Smooth muscle cell (in vitro differentiated cells): Measurements from ENCODE around the gene NUP93. TPM values are rescaled to one million over a fixed set of nuclear protein-coding genes. Genes with fewer than 3 reads are reported as not detected.

Experiments used
- DNase-seq: peaks from one replicate; lab custom pipeline; 2025; ENCODE audit not compliant: unreplicated experiment; lab: John Stamatoyannopoulos, UW
- H2AFZ ChIP-seq: fragments of 200-600 bp; sonication (generic); 2 replicates; pipeline ENCODE4 v1.6.0; 2016; ENCODE audit warnings: antibody characterized with exemption, low read depth, mild to moderate bottlenecking
- H3F3A ChIP-seq: fragments of 200-600 bp; sonication (generic); 2 replicates; pipeline ENCODE4 v1.6.0; 2017; ENCODE audit warnings: antibody characterized with exemption, low read depth
- H3K27ac ChIP-seq: fragments of 200-600 bp; sonication (generic); 2 replicates; pipeline ENCODE4 v1.5.1; 2016; ENCODE audit warnings: low read depth, mild to moderate bottlenecking
- H3K27me3 ChIP-seq: fragments of 200-600 bp; sonication (generic); 2 replicates; pipeline ENCODE4 v1.6.1; 2016; ENCODE audit warnings: low read depth, mild to moderate bottlenecking
- H3K36me3 ChIP-seq: fragments of 200-600 bp; sonication (generic); 2 replicates; pipeline ENCODE4 v1.5.1; 2016; ENCODE audit warnings: low read depth
- H3K4me1 ChIP-seq: fragments of 200-600 bp; sonication (generic); 2 replicates; pipeline ENCODE4 v1.5.1; 2016; ENCODE audit warnings: low read depth
- H3K4me2 ChIP-seq: fragments of 200-600 bp; sonication (generic); 2 replicates; pipeline ENCODE4 v1.6.0; 2016; ENCODE audit warnings: mild to moderate bottlenecking
- H3K4me3 ChIP-seq: fragments of 200-600 bp; sonication (generic); 2 replicates; pipeline ENCODE4 v1.5.1; 2016; ENCODE audit warnings: mild to moderate bottlenecking
- H3K79me2 ChIP-seq: fragments of 200-600 bp; sonication (generic); 2 replicates; pipeline ENCODE4 v1.6.0; 2016; ENCODE audit warnings: low read depth, mild to moderate bottlenecking
- H3K9ac ChIP-seq: fragments of 200-600 bp; sonication (generic); 2 replicates; pipeline ENCODE4 v1.6.0; 2016; ENCODE audit warnings: low read depth
- H3K9me3 ChIP-seq: fragments of 200-600 bp; sonication (generic); replicated peaks from 2 replicates; pipeline ENCODE4 v1.5.1; 2016; ENCODE audit warnings: low read depth
- H4K20me1 ChIP-seq: fragments of 200-600 bp; sonication (generic); 2 replicates; pipeline ENCODE4 v1.6.0; 2016; ENCODE audit warnings: low read depth
- CTCF ChIP-seq: fragments of 200-600 bp; sonication (generic); IDR thresholded peaks from 2 replicates; pipeline ENCODE4 v1.5.1; 2017; ENCODE audit warnings: borderline replicate concordance, mild to moderate bottlenecking, antibody characterized with exemption; ENCODE audit not compliant: insufficient read depth, poor library complexity, severe bottlenecking
- WGBS: methylation state at CpG from one replicate; pipeline ENCODE4 v1.1.7; 2016; ENCODE audit warnings: low lambda C conversion rate; 5-methylcytosine and 5-hydroxymethylcytosine counted together
- polyA plus RNA-seq: library from polyadenylated mRNA; unstranded; fragments of >200 nt; fragmentation: Nextera tagmentation; extraction: Ambion mirVana; gene quantifications from 2 replicates; pipeline ENCODE4 v1.2.1, GENCODE V29; 2016
- total RNA-seq: library from RNA; depleted of rRNA; stranded (reverse); fragments of >200 nt; gene quantifications from 2 replicates; pipeline ENCODE4 v1.2.3, GENCODE V29; 2014

The NUP93 gene
- total and polyA plus RNA-seq, 2 experiments from 2014 or later = 45.6 to 55.8 TPM

GRCh38 chr16:56686758-56687157, 43.2 kb upstream of the NUP93 start:
- no peaks in the 10 kb centered on the region for H3K79me2 ChIP-seq
- H3K9me3 ChIP-seq = no peaks in the 10 kb centered on the region
- no peak overlapping the region for H3K4me3 ChIP-seq
- no peaks in the 10 kb centered on the region for H3K36me3 ChIP-seq
- H3K27me3 ChIP-seq = peaks cover 5% of the 10 kb centered on the region
- H3K4me2 ChIP-seq = no peak overlapping the region
- no peaks in the 10 kb centered on the region for H3F3A ChIP-seq
- 95% methylated on average over 7 of the region's 7 CpGs for WGBS
- TF ChIP-seq CTCF = no peak
- no peak overlapping the region for H2AFZ ChIP-seq
- no peaks in the 10 kb centered on the region for H3K4me1 ChIP-seq
- no peak overlapping the region for H3K9ac ChIP-seq
- no peak for DNase-seq
- no peaks in the 10 kb centered on the region for H4K20me1 ChIP-seq
- H3K27ac ChIP-seq = no peak overlapping the region

GRCh38 chr16:56688762-56689161, 41.2 kb upstream of the NUP93 start:
- no peak overlapping the region for H3K4me3 ChIP-seq
- H3F3A ChIP-seq = no peaks in the 10 kb centered on the region
- no peaks in the 10 kb centered on the region for H3K9me3 ChIP-seq
- H3K4me2 ChIP-seq = no peak overlapping the region
- no peaks in the 10 kb centered on the region for H3K79me2 ChIP-seq
- H4K20me1 ChIP-seq = no peaks in the 10 kb centered on the region
- no peaks in the 10 kb centered on the region for H3K27me3 ChIP-seq
- no peak overlapping the region for H3K9ac ChIP-seq
- H3K27ac ChIP-seq = no peak overlapping the region
- H2AFZ ChIP-seq = no peak overlapping the region
- no peaks in the 10 kb centered on the region for H3K36me3 ChIP-seq
- no peak for TF ChIP-seq CTCF
- no peak for DNase-seq
- H3K4me1 ChIP-seq = no peaks in the 10 kb centered on the region
- WGBS = 56% methylated on average over 1 of the region's 1 CpG

GRCh38 chr16:56689171-56689570, 40.8 kb upstream of the NUP93 start:
- Histone ChIP-seq H3K4me1 (no peaks in the 10 kb centered on the region), H3K27ac (no peak overlapping the region), H3K36me3 (no peaks in the 10 kb centered on the region), H3K27me3 (no peaks in the 10 kb centered on the region), H3F3A (no peaks in the 10 kb centered on the region), H3K9me3 (no peaks in the 10 kb centered on the region), H3K9ac (no peak overlapping the region), H2AFZ (no peak overlapping the region), H4K20me1 (no peaks in the 10 kb centered on the region), H3K79me2 (no peaks in the 10 kb centered on the region), H3K4me2 (no peak overlapping the region), H3K4me3 (no peak overlapping the region)
- DNase-seq = no peak
- 82% methylated on average over 3 of the region's 3 CpGs for WGBS
- no peak for TF ChIP-seq CTCF

- Histone ChIP-seq H3K36me3 (no peaks in the 10 kb centered on the region), H3K27ac (no peak overlapping the region), H3K4me2 (no peak overlapping the region), H3K4me3 (no peak overlapping the region), H3K9me3 (no peaks in the 10 kb centered on the region), H3K79me2 (no peaks in the 10 kb centered on the region), H3F3A (no peaks in the 10 kb centered on the region), H3K9ac (no peak overlapping the region), H4K20me1 (no peaks in the 10 kb centered on the region), H3K4me1 (no peaks in the 10 kb centered on the region), H2AFZ (no peak overlapping the region), H3K27me3 (no peaks in the 10 kb centered on the region)
- WGBS = 86% methylated on average over 4 of the region's 4 CpGs
- no peak for TF ChIP-seq CTCF
- DNase-seq = no peak
These were observed 39.4 kb upstream of the NUP93 start for GRCh38 chr16:56690420-56691122.
